Peyer's patch (tissue), 4 donors: Measurements from ENCODE around the gene IQCN.

ENCODE experiments used
- POLR2A ChIP-seq, 2 donors: fragments of 450-650 bp; IDR thresholded peaks; one replicate each; pipeline ENCODE4 v1.5.1; 2017; ENCODE audit warnings: antibody characterized with exemption in 2 of 2, mild to moderate bottlenecking in 2 of 2, moderate library complexity in 2 of 2
- TF ChIP-seq, protein P1 (sequence below), 6 experiments: fragments of 450-650 bp in 4 of 6; fragments of 200-600 bp in 2 of 6; sonication (generic) in 1 of 6; IDR thresholded peaks; one replicate each; pipeline ENCODE4 v1.5.1; 2017 to 2019; ENCODE audit warnings: antibody characterized with exemption in 6 of 6, mild to moderate bottlenecking in 3 of 6, moderate library complexity in 1 of 6

DNA sequence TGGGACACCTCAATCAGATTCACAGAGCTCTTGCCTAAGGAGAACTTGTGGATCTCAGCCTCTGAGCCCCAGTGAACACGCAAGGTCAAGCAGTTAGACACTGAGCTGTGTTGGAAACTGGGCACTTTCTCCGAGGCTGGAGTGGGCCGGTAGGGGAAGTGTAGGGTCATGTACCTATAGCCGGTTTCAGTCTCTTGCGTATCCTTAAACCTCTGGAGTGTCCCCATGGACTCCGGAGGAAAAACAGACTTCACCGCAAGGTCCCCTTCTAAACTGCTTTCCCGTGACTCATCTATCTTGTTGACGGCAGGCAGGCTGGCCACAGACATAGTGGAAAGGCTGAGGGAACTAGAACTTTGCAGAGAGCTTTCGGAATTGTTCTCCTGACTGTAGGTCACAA is 11.3 kb downstream of the IQCN start:
- TF ChIP-seq, protein P1, sequence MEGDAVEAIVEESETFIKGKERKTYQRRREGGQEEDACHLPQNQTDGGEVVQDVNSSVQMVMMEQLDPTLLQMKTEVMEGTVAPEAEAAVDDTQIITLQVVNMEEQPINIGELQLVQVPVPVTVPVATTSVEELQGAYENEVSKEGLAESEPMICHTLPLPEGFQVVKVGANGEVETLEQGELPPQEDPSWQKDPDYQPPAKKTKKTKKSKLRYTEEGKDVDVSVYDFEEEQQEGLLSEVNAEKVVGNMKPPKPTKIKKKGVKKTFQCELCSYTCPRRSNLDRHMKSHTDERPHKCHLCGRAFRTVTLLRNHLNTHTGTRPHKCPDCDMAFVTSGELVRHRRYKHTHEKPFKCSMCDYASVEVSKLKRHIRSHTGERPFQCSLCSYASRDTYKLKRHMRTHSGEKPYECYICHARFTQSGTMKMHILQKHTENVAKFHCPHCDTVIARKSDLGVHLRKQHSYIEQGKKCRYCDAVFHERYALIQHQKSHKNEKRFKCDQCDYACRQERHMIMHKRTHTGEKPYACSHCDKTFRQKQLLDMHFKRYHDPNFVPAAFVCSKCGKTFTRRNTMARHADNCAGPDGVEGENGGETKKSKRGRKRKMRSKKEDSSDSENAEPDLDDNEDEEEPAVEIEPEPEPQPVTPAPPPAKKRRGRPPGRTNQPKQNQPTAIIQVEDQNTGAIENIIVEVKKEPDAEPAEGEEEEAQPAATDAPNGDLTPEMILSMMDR (IDR thresholded peaks at IDR 0.05), result no peak
- no peak for TF ChIP-seq POLR2A (IDR thresholded peaks at IDR 0.05)
